Umbilical cord (tissue), 2 donors: ENCODE results near the gene NEMP1. TPM values are rescaled to one million over a fixed set of nuclear protein-coding genes. Genes with fewer than 3 reads are reported as not detected.
"Not testable (repeated sequence)": the region's sequence is repeated elsewhere in the genome, so short reads cannot be mapped to it uniquely, and the experiment has no call there.

Experiments used
- DNase-seq: peaks from one replicate; pipeline ENCODE4 v3.0.0-alpha.2; 2015; ENCODE audit warnings: low spot score
- total RNA-seq: library from RNA; depleted of rRNA; stranded (reverse); fragments of >200 nt; gene quantifications from one replicate; pipeline ENCODE4 v1.2.3, GENCODE V29; 2014; ENCODE audit warnings: low replicate concordance; ENCODE audit not compliant: insufficient read depth

The NEMP1 gene
- total RNA-seq, 1 donor from 2014 or later, result 7.5 TPM

GRCh38 chr12:57031138-57031725 is 47.4 kb downstream of the NEMP1 start:
- DNase-seq, result peak; percentile 53

- no peak for DNase-seq
Observed at GRCh38 chr12:57029457-57029856, 49.1 kb downstream of the NEMP1 start.

- DNase-seq, result no peak
Observed at GRCh38 chr12:57027805-57028153, 50.8 kb downstream of the NEMP1 start.

GRCh38 chr12:57027011-57027804 is 51.4 kb downstream of the NEMP1 start:
- peak; percentile 44 for DNase-seq

- no peak for DNase-seq
Observed at GRCh38 chr12:57025196-57025595, 53.4 kb downstream of the NEMP1 start.

GRCh38 chr12:57022324-57022723 is 56.3 kb downstream of the NEMP1 start:
- DNase-seq, result not testable (repeated sequence)

GRCh38 chr12:57019983-57020719 is 58.4 kb downstream of the NEMP1 start:
- no peak for DNase-seq

- DNase-seq, result no peak
Observed at GRCh38 chr12:57018906-57019305, 59.7 kb downstream of the NEMP1 start.

GRCh38 chr12:57018353-57018752 is 60.2 kb downstream of the NEMP1 start:
- not testable (repeated sequence) for DNase-seq

GRCh38 chr12:57016348-57016747 is 62.2 kb downstream of the NEMP1 start, which contains the start of gene TAC3:
Gene TAC3 (minus strand): TSS chr12:57016529. CDS start chr12:57015797, 732 bp downstream.
- DNase-seq, result peak; percentile 42

- no peak for DNase-seq
Observed at GRCh38 chr12:57012600-57013465, 65.8 kb downstream of the NEMP1 start.

- DNase-seq, result no peak
Observed at GRCh38 chr12:57011438-57012424, 66.9 kb downstream of the NEMP1 start.

GRCh38 chr12:57010627-57011247 is 67.9 kb downstream of the NEMP1 start:
- DNase-seq, result peak; percentile 42

- no peak for DNase-seq
Observed at GRCh38 chr12:57009949-57010626, 68.5 kb downstream of the NEMP1 start.

GRCh38 chr12:57008178-57008577 is 70.4 kb downstream of the NEMP1 start:
- DNase-seq, result peak; percentile 84

- DNase-seq, result no peak
Observed at GRCh38 chr12:57006809-57007475, 71.6 kb downstream of the NEMP1 start.

GRCh38 chr12:57005980-57006808 is 72.4 kb downstream of the NEMP1 start, which contains the start of gene ZBTB39:
Gene ZBTB39 (minus strand): TSS chr12:57006546. CDS start chr12:57004917, 1,629 bp downstream.
- DNase-seq, result peak; percentile 47
